SK-N-SH treated with all-trans-retinoic acid at 6 μM for 48 hours (cell line): Measurements from ENCODE around the gene PPFIA4.
A peak's percentile ranks its signal among the peaks of the same experiment; 100 is the strongest.

Experiments
- ATAC-seq: fragments of 200-7000 bp; cut with Tn5 transposase; 3 replicates; pipeline ENCODE4 v1.9.1; 2020; ENCODE audit warnings: mild to moderate bottlenecking, moderate library complexity
- ARNTL ChIP-seq: fragments of 450-650 bp; formaldehyde crosslinking; IDR thresholded peaks from 2 replicates; pipeline ENCODE4 v1.5.0; 2020; ENCODE audit warnings: low read depth, mild to moderate bottlenecking, moderate library complexity, borderline replicate concordance
- BACH2 ChIP-seq: fragments of 250-450 bp; sonication (Bioruptor Pico); IDR thresholded peaks from 2 replicates; pipeline ENCODE4 v1.9.0; 2021; ENCODE audit warnings: mild to moderate bottlenecking, borderline replicate concordance
- CREB5 ChIP-seq: fragments of 250-450 bp; sonication (Bioruptor Pico); IDR thresholded peaks from 2 replicates; pipeline ENCODE4 v1.5.1; 2020; ENCODE audit warnings: low read depth, mild to moderate bottlenecking, moderate library complexity
- CSDC2 ChIP-seq: fragments of 250-450 bp; sonication (Bioruptor Pico); IDR thresholded peaks from 2 replicates; pipeline ENCODE4 v1.5.0; 2020; ENCODE audit warnings: mild to moderate bottlenecking, moderate library complexity
- CSRNP3 ChIP-seq: fragments of 250-450 bp; sonication (Bioruptor Pico); IDR thresholded peaks from 2 replicates; pipeline ENCODE4 v1.5.1; 2021; ENCODE audit warnings: mild to moderate bottlenecking, moderate library complexity
- GLIS3 ChIP-seq: fragments of 250-450 bp; sonication (Bioruptor Pico); IDR thresholded peaks from 2 replicates; pipeline ENCODE4 v1.5.0; 2020; ENCODE audit warnings: mild to moderate bottlenecking, moderate library complexity
- ISL1 ChIP-seq: fragments of 250-450 bp; sonication (Bioruptor Pico); IDR thresholded peaks from 2 replicates; pipeline ENCODE4 v2.1.2; 2022; ENCODE audit warnings: mild to moderate bottlenecking, moderate library complexity
- PATZ1 ChIP-seq: fragments of 250-450 bp; sonication (Bioruptor Pico); IDR thresholded peaks from 2 replicates; pipeline ENCODE4 v1.8.0; 2020; ENCODE audit warnings: mild to moderate bottlenecking, moderate library complexity, borderline replicate concordance
- POU6F1 ChIP-seq: fragments of 250-450 bp; sonication (Bioruptor Pico); IDR thresholded peaks from 2 replicates; pipeline ENCODE4 v1.8.0; 2021; ENCODE audit warnings: low read depth, mild to moderate bottlenecking, moderate library complexity, borderline replicate concordance
- PPARA ChIP-seq: fragments of 250-450 bp; sonication (Bioruptor Pico); IDR thresholded peaks from 2 replicates; pipeline ENCODE4 v1.5.0; 2020; ENCODE audit warnings: mild to moderate bottlenecking, borderline replicate concordance
- RARB ChIP-seq: fragments of 250-450 bp; sonication (Bioruptor Pico); IDR thresholded peaks from 2 replicates; pipeline ENCODE4 v1.8.0; 2021; ENCODE audit warnings: mild to moderate bottlenecking, moderate library complexity
- SNAI2 ChIP-seq: fragments of 250-450 bp; sonication (Bioruptor Pico); IDR thresholded peaks from 2 replicates; pipeline ENCODE4 v1.5.0; 2020; ENCODE audit warnings: mild to moderate bottlenecking, moderate library complexity
- TCF4 ChIP-seq: fragments of 250-450 bp; sonication (Bioruptor Pico); IDR thresholded peaks from 2 replicates; pipeline ENCODE4 v1.8.0; 2021; ENCODE audit warnings: mild to moderate bottlenecking, moderate library complexity, borderline replicate concordance
- TOX ChIP-seq: fragments of 250-450 bp; sonication (Bioruptor Pico); IDR thresholded peaks from 2 replicates; pipeline ENCODE4 v1.8.0; 2021; ENCODE audit warnings: mild to moderate bottlenecking, moderate library complexity, borderline replicate concordance
- TSHZ2 ChIP-seq: fragments of 250-450 bp; sonication (Bioruptor Pico); IDR thresholded peaks from 2 replicates; pipeline ENCODE4 v1.5.0; 2020; ENCODE audit warnings: mild to moderate bottlenecking, moderate library complexity
- ZC3H10 ChIP-seq: fragments of 250-450 bp; sonication (Bioruptor Pico); IDR thresholded peaks from 2 replicates; pipeline ENCODE4 v1.5.1; 2021; ENCODE audit warnings: mild to moderate bottlenecking, moderate library complexity
- ZFP3 ChIP-seq: fragments of 250-450 bp; sonication (Bioruptor Pico); IDR thresholded peaks from 2 replicates; pipeline ENCODE4 v1.5.0; 2020; ENCODE audit warnings: mild to moderate bottlenecking, moderate library complexity
- ZNF565 ChIP-seq: fragments of 450-650 bp; formaldehyde crosslinking; conservative IDR thresholded peaks from 2 replicates; pipeline ENCODE4 v1.5.0; 2020; ENCODE audit warnings: low read depth, mild to moderate bottlenecking, moderate library complexity
- ZNF70 ChIP-seq: fragments of 450-650 bp; formaldehyde crosslinking; IDR thresholded peaks from 2 replicates; pipeline ENCODE4 v1.5.0; 2020; ENCODE audit warnings: mild to moderate bottlenecking, moderate library complexity
- ZNF8 ChIP-seq: fragments of 450-650 bp; formaldehyde crosslinking; IDR thresholded peaks from 2 replicates; pipeline ENCODE4 v1.5.0; 2020; ENCODE audit warnings: mild to moderate bottlenecking, moderate library complexity

Gene PPFIA4

GRCh38 chr1:203038891-203039608, 12.8 kb downstream of the PPFIA4 start:
- peak; percentile 88 for ATAC-seq
- TF ChIP-seq SNAI2 (CRISPR knock-in tag) (no peak), CSRNP3 (no peak), ARNTL (CRISPR knock-in tag) (no peak), POU6F1 (CRISPR knock-in tag) (no peak), PATZ1 (CRISPR knock-in tag) (no peak), ZNF565 (CRISPR knock-in tag) (no peak), TCF4 (CRISPR knock-in tag) (no peak), PPARA (CRISPR knock-in tag) (no peak), CREB5 (CRISPR knock-in tag) (no peak), GLIS3 (CRISPR knock-in tag) (no peak), ZC3H10 (CRISPR knock-in tag) (no peak), TSHZ2 (CRISPR knock-in tag) (no peak), ISL1 (CRISPR knock-in tag) (no peak), ZNF8 (CRISPR knock-in tag) (no peak), CSDC2 (CRISPR knock-in tag) (no peak), ZFP3 (CRISPR knock-in tag) (no peak), BACH2 (CRISPR knock-in tag) (no peak), ZNF70 (no peak)

GRCh38 chr1:203039609-203040512, 13.6 kb downstream of the PPFIA4 start:
- peak; percentile 0; the same call in 2 of the 3 replicates for ATAC-seq
- TF ChIP-seq PPARA (CRISPR knock-in tag) (no peak), PATZ1 (CRISPR knock-in tag) (no peak), TSHZ2 (CRISPR knock-in tag) (no peak), TCF4 (CRISPR knock-in tag) (no peak), POU6F1 (CRISPR knock-in tag) (no peak), GLIS3 (CRISPR knock-in tag) (no peak), TOX (no peak), ARNTL (CRISPR knock-in tag) (no peak), RARB (no peak), ZNF70 (no peak), ZFP3 (CRISPR knock-in tag) (no peak)
